Colonic mucosa (tissue), 4 donors: ENCODE data around the gene MB21D2. TPM values are rescaled to one million over a fixed set of nuclear protein-coding genes. Genes with fewer than 3 reads are reported as not detected.

ENCODE experiments used
- DNase-seq: peaks from one replicate; pipeline ENCODE4 v3.0.0-alpha.2; 2020
- H3K27ac ChIP-seq: fragments of 200-600 bp; one replicate; pipeline ENCODE4 v1.8.0; 2021
- H3K27me3 ChIP-seq: fragments of 200-600 bp; one replicate; pipeline ENCODE4 v1.8.0; 2021
- H3K36me3 ChIP-seq: fragments of 200-600 bp; one replicate; pipeline ENCODE4 v1.8.0; 2021
- H3K4me1 ChIP-seq: fragments of 200-600 bp; one replicate; pipeline ENCODE4 v1.8.0; 2021; ENCODE audit warnings: mild to moderate bottlenecking
- H3K4me3 ChIP-seq: fragments of 200-600 bp; one replicate; pipeline ENCODE4 v1.8.0; 2021
- H3K9ac ChIP-seq, 2 donors: one replicate each; pipeline ENCODE4 v1.7.0; 2013; ENCODE audit warnings: control low read depth in 2 of 2, low read depth in 2 of 2, low read length in 2 of 2
- H3K9me3 ChIP-seq: fragments of 200-600 bp; one replicate; pipeline ENCODE4 v1.8.0; 2021
- CTCF ChIP-seq: fragments of 200-600 bp; IDR thresholded peaks from one replicate; pipeline ENCODE4 v1.8.0; 2022; ENCODE audit warnings: antibody characterized with exemption, mild to moderate bottlenecking
- intact Hi-C: fragments of 100-400 bp; cut with DNase I; formaldehyde crosslinking; loops from one replicate; pipeline ENCODE4 v1.14.1; 2022
- total RNA-seq, 2 donors: library from RNA; stranded (reverse); fragmentation: NEBNext Ultra II Directional in 1 of 2; extraction: Animal tissue kit (Norgen Biotek cat#: 25700) in 1 of 2; gene quantifications; one replicate each; pipeline ENCODE4 v1.2.1, GENCODE V29; 2021
- donor health status: healthy.
- donor health status: DM: no; HTN: no; CAD: no.
- donor health status: DM: no; HTN: no; CAD: no.

The MB21D2 gene
- total RNA-seq, 2 donors from 2014 or later, result 2.8 to 4.4 TPM

DNA sequence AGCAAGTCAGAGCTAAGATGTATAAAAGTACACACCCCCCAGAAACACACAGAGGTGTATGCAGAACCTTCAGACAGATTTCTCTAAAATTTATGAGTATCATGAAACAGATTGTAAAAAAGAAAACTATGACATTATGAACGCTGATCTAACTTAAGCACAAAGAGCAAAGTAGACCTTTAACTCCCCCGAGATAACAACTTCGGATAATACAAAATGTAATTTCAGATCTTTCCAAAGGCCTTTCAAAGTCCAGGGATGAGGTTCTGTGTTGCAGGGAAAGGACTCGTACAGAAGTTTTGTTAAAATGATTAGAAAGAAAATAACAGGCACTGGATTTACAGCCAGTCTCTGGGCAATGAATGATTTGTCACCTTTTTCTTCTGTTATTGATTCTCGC, 97.5 kb downstream of the MB21D2 start:
- H3K27ac ChIP-seq, result no peak overlapping the region
- H3K9me3 ChIP-seq, result no peaks in the 10 kb centered on the region
- intact Hi-C loops, result no loop called here
- DNase-seq, result no peak
- H3K36me3 ChIP-seq, result no peaks in the 10 kb centered on the region
- no peak overlapping the region for H3K9ac ChIP-seq
- no peaks in the 10 kb centered on the region for H3K4me1 ChIP-seq
- H3K27me3 ChIP-seq, result no peaks in the 10 kb centered on the region
- H3K4me3 ChIP-seq, result no peak overlapping the region
- no peak for TF ChIP-seq CTCF

DNA sequence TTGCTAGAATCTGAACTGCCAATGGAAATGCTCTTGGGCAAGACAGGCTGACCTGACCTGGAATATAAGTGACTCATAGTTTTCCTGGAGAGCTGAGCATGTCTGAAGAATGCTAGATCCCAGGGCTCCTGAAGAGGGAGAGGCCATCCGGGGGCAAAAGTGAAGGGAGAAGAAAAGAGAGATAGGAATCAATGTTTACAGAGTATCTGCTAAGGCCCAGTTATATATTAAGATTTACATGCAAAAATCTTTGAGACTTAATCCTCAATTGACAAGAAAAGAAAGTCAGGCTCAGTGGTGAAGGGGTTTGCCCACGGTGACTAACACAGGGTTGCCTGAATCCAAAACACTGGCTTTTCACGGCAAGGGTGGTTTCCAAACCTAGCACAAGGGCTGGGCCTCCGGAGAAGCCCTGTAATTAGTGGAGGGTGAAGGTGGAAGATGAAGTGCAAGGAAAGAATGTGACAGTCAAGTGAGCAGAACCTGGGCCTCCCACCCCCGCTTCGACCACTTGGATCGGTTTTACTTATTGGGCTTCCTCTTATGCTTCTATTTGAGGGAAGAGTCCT, 98.6 kb downstream of the MB21D2 start:
- H3K27ac ChIP-seq, result no peak overlapping the region
- no peak for DNase-seq

DNA sequence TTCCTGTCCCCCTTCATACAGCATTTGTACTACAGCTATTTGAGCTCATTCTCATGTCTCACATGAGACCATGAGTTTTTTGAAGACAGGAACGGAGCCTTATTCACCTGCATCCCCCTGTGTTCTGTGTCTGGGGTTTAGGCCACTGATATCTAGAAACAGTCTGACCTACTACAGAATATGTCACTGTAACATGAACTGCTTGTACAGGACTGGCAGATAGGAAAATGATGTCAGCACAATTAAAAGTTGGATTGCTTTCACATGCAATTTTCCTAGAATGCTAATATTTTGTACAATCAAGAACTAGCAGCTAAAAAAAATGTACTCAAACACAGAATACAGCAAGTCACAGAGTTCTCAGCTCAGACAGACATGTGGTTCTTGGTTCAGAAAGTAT, 99.5 kb downstream of the MB21D2 start:
- H3K9me3 ChIP-seq, result no peaks in the 10 kb centered on the region
- H3K27me3 ChIP-seq, result no peaks in the 10 kb centered on the region
- no peaks in the 10 kb centered on the region for H3K4me1 ChIP-seq
- intact Hi-C loops, result loop anchor here (5.0 kb wide), 2 partner anchors 104 to 754 kb away; no protein-coding TSS in a partner anchor
- H3K4me3 ChIP-seq, result no peak overlapping the region
- H3K36me3 ChIP-seq, result no peaks in the 10 kb centered on the region
- no peak for TF ChIP-seq CTCF
- no peak overlapping the region for H3K27ac ChIP-seq
- DNase-seq, result no peak
- no peak overlapping the region for H3K9ac ChIP-seq

More for the DNA sequence above, 98.6 kb downstream of the MB21D2 start:
- intact Hi-C loops, result loop anchor here (5.0 kb wide), 2 partner anchors 103 to 753 kb away; no protein-coding TSS in a partner anchor
- H3K4me1 ChIP-seq, result no peaks in the 10 kb centered on the region
- no peaks in the 10 kb centered on the region for H3K9me3 ChIP-seq
- H3K9ac ChIP-seq, result no peak overlapping the region
- H3K36me3 ChIP-seq, result no peaks in the 10 kb centered on the region
- TF ChIP-seq CTCF, result no peak
- H3K27me3 ChIP-seq, result no peaks in the 10 kb centered on the region
- no peak overlapping the region for H3K4me3 ChIP-seq

GRCh38 chr3:192817506-192817905, 100.2 kb downstream of the MB21D2 start:
- no peaks in the 10 kb centered on the region for H3K27me3 ChIP-seq
- H3K4me1 ChIP-seq, result no peaks in the 10 kb centered on the region
- no peak overlapping the region for H3K9ac ChIP-seq
- no peak overlapping the region for H3K27ac ChIP-seq
- no peak for TF ChIP-seq CTCF
- intact Hi-C loops, result loop anchor here (2.0 to 5.0 kb wide), 3 partner anchors 105 to 755 kb away; no protein-coding TSS in a partner anchor
- H3K4me3 ChIP-seq, result no peak overlapping the region
- no peak for DNase-seq
- H3K36me3 ChIP-seq, result no peaks in the 10 kb centered on the region
- no peaks in the 10 kb centered on the region for H3K9me3 ChIP-seq

DNA sequence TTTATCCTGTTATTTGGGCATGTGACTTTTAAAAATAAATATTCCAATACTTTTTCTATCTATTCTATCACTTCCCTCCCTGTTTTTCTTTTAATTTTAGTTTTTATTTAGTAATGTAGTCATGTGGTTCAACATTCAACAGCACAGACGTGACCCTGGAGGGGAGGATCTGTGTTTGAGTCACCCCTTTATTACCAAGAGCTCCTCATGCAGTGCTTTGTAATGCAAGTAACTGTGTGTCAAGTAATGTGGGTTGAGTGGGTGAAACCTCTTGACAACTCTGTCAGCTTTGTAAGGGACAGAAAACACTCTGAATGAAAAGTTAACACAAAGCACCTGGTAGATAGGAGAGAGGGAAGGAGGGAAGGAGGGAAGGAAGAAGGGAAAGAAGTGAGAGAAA, 100.6 kb downstream of the MB21D2 start:
- intact Hi-C loops, result loop anchor here (2.0 to 5.0 kb wide), 3 partner anchors 105 to 755 kb away; no protein-coding TSS in a partner anchor
- Histone ChIP-seq H3K9me3 (no peaks in the 10 kb centered on the region), H3K4me3 (no peak overlapping the region), H3K9ac (no peak overlapping the region), H3K4me1 (no peaks in the 10 kb centered on the region), H3K27ac (no peak overlapping the region), H3K27me3 (no peaks in the 10 kb centered on the region), H3K36me3 (no peaks in the 10 kb centered on the region)
- no peak for TF ChIP-seq CTCF
- no peak for DNase-seq
